ENCODE measurements around the gene CCNI2.

Gene CCNI2

GRCh38 chr5:132742626-132743025 is 4.6 kb upstream of the CCNI2 start:
- Histone ChIP-seq H3K36me3 (ENCODE audit: insufficient read depth, low read length) (no peaks in the 10 kb centered on the region), H3K9ac (ENCODE audit: low read depth, low read length) (no peak overlapping the region), H3K4me1 (ENCODE audit: insufficient read depth, low read length) (no peaks in the 10 kb centered on the region), H3K9me3 (ENCODE audit: control insufficient read depth, insufficient read depth, low read length) (no peaks in the 10 kb centered on the region)

DNA sequence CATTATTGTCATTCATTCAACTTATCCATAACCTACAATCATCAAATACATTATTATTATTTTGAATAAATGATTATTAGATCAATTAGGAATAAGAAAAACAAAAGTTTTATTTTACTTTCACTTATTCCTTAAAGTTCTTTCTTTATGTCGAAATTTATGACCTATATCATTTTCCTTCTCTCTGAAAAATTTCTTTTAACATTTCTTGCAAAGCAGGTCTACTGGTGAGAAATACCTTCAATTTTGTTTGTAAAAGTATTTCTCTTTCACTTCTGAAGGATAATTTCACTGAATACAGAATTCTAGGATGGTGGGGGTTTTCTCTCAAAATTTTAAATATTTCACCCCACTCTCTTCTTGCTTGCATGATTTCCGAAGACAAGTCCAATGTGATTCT is 2.6 kb upstream of the CCNI2 start:
- no peak overlapping the region for H3K9ac ChIP-seq (ENCODE audit: low read depth, low read length)
- no peaks in the 10 kb centered on the region for H3K4me1 ChIP-seq (ENCODE audit: insufficient read depth, low read length)
- H3K36me3 ChIP-seq (ENCODE audit: insufficient read depth, low read length), result no peaks in the 10 kb centered on the region
- H3K9me3 ChIP-seq (ENCODE audit: control insufficient read depth, insufficient read depth, low read length), result no peaks in the 10 kb centered on the region

- Histone ChIP-seq H3K9ac (ENCODE audit: low read depth, low read length) (no peak overlapping the region; the same call in 1 of the 2 replicates), H3K36me3 (ENCODE audit: insufficient read depth, low read length) (no peaks in the 10 kb centered on the region), H3K4me1 (ENCODE audit: insufficient read depth, low read length) (no peaks in the 10 kb centered on the region), H3K9me3 (ENCODE audit: control insufficient read depth, insufficient read depth, low read length) (no peaks in the 10 kb centered on the region)
Observed at GRCh38 chr5:132746592-132746953, 653 bp upstream of the CCNI2 start.

DNA sequence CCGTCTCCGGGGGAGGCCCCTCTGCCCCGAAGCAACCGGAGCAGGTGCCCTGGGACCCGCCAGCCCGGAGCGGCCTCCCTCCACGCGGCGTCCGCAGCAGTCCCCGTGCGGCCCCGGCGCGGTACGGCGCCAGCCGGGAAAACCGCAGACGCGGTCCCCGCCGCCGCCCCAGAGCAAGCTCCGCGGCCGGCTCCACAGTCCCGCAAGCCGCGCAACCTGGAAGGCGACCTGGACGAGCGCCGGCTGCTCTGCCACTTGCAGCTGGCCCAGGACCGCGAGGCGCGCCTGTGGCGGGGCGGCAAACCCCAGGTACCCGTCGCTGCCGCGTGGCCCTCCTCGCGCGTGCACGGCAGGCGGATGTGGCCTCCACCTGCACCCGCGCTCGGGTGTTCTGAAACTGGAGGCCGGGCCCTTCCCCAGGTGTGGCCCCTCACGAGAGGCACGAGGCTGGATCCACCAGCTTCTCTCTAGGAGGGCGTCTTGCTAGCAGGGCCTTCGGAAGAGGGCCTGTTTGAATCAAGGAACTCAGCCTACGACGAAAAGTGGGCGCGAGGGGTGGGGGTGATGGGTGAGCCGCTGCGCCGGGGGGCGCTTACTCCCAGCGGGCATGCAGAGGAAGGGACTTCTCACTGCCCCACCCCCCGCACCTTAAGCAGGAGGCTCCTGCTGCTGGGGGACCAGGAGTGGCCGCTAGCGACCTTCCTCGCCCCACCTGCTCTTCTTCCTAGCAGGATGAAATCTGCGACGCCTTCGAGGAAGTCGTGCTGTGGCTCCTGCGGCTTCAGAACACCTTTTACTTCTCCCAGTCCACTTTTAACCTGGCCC is 602 bp downstream of the CCNI2 start:
- no peaks in the 10 kb centered on the region for H3K36me3 ChIP-seq (ENCODE audit: insufficient read depth, low read length)
- H3K4me1 ChIP-seq (ENCODE audit: insufficient read depth, low read length), result no peaks in the 10 kb centered on the region
- H3K9me3 ChIP-seq (ENCODE audit: control insufficient read depth, insufficient read depth, low read length), result no peaks in the 10 kb centered on the region
- peak overlapping the region; percentile 61 for H3K9ac ChIP-seq (ENCODE audit: low read depth, low read length)

DNA sequence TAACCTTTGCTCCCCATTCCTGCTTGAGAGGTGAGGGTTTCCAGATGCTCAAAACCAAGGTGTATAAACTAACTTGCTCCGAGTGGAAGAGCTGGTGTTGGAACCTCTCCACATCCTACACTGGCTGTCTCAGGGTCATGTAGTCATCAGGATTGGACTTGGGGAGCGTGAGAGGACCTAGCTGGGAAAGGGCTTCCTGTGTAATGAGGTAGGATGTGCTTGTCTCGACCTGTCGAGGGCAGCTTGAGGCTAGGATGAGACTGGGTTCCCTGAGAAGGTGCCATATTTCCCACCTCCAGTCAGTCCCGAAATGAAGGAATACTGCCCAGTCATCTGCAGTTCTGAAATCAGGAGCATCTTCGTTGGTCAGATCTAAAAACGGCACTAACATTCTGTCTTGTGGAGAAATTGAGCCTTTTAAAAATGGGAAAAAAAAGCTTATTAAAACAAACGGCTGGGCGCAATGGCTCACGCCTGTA is 1.3 kb downstream of the CCNI2 start:
- no peaks in the 10 kb centered on the region for H3K4me1 ChIP-seq (ENCODE audit: insufficient read depth, low read length)
- no peak overlapping the region for H3K9ac ChIP-seq (ENCODE audit: low read depth, low read length)
- no peaks in the 10 kb centered on the region for H3K36me3 ChIP-seq (ENCODE audit: insufficient read depth, low read length)
- no peaks in the 10 kb centered on the region for H3K9me3 ChIP-seq (ENCODE audit: control insufficient read depth, insufficient read depth, low read length)

GRCh38 chr5:132749506-132749905 is 2.3 kb downstream of the CCNI2 start:
- Histone ChIP-seq H3K4me1 (ENCODE audit: insufficient read depth, low read length) (no peaks in the 10 kb centered on the region), H3K9ac (ENCODE audit: low read depth, low read length) (no peak overlapping the region), H3K9me3 (ENCODE audit: control insufficient read depth, insufficient read depth, low read length) (no peaks in the 10 kb centered on the region), H3K36me3 (ENCODE audit: insufficient read depth, low read length) (no peaks in the 10 kb centered on the region)

GRCh38 chr5:132750471-132751230 is 3.4 kb downstream of the CCNI2 start:
- Histone ChIP-seq H3K9ac (ENCODE audit: low read depth, low read length) (no peak overlapping the region), H3K9me3 (ENCODE audit: control insufficient read depth, insufficient read depth, low read length) (no peaks in the 10 kb centered on the region), H3K36me3 (ENCODE audit: insufficient read depth, low read length) (no peaks in the 10 kb centered on the region), H3K4me1 (ENCODE audit: insufficient read depth, low read length) (no peaks in the 10 kb centered on the region)

DNA sequence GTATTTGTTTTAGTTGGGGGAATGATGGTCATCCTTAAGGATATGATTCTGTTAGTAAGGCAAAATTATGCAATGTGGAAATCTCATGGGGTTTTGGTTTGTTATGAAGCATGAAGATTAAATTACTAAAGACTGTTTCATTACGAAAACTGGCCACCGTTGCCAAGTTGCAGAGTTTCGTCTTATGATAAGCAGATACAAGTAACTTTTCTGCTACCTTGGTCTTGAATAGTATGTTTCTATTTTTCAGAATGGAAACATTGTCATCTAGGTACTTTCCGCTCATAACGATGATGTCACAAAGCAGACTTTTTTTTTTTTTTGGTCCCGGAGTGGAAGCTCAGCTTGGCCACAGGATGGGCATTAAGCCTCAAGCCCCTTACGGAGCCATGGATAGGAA is 4.2 kb downstream of the CCNI2 start:
- no peaks in the 10 kb centered on the region for H3K4me1 ChIP-seq (ENCODE audit: insufficient read depth, low read length)
- no peaks in the 10 kb centered on the region for H3K36me3 ChIP-seq (ENCODE audit: insufficient read depth, low read length)
- no peak overlapping the region for H3K9ac ChIP-seq (ENCODE audit: low read depth, low read length)
- no peaks in the 10 kb centered on the region for H3K9me3 ChIP-seq (ENCODE audit: control insufficient read depth, insufficient read depth, low read length)

- Histone ChIP-seq H3K36me3 (ENCODE audit: insufficient read depth, low read length) (no peaks in the 10 kb centered on the region), H3K9ac (ENCODE audit: low read depth, low read length) (no peak overlapping the region), H3K9me3 (ENCODE audit: control insufficient read depth, insufficient read depth, low read length) (no peaks in the 10 kb centered on the region), H3K4me1 (ENCODE audit: insufficient read depth, low read length) (no peaks in the 10 kb centered on the region)
Observed at GRCh38 chr5:132751971-132752580, 4.8 kb downstream of the CCNI2 start.

- Histone ChIP-seq H3K4me1 (ENCODE audit: insufficient read depth, low read length) (no peaks in the 10 kb centered on the region), H3K9me3 (ENCODE audit: control insufficient read depth, insufficient read depth, low read length) (no peaks in the 10 kb centered on the region), H3K36me3 (ENCODE audit: insufficient read depth, low read length) (no peaks in the 10 kb centered on the region), H3K9ac (ENCODE audit: low read depth, low read length) (no peak overlapping the region)
Observed at GRCh38 chr5:132752581-132753125, 5.4 kb downstream of the CCNI2 start.

DNA sequence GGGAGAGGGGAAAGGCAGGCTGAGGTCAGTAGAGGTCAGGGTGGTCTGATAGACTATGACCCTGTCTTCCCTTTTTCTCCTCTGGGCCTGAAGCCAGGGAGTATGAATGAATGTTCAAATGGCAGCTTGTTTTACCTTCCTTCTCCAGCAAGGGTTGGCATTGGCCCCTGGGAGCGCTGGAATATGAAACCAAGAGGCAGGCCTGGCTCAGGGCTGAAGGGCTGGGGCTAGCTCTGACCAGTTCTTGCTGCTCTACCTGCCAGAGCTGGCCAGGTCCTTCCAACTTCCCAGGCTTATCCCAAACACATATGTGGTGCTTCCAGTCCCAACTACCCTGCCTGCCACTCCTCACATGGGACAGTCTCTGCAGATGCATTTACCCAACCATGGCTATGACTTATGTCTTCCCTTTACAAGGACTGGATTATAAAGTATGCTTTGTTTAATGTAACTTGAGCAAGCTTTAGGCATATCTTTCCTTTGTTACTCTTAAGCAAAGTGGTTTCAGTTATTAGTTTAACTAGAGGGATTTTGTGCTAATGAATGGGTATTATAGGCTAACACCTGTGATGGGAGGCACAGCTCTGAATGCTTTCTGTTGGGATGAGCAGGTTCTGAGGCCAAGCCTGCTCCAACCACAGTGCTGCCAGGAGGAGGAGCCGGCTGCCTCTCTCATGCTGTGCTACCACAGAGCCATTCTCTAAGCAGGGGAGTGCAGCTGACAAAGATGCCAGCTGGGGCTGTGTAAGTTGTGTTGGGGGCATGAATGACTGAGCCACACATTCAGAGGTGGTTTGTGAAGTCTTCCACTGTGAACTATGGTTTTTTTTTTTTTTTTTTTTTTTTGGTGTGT is 6.1 kb downstream of the CCNI2 start:
- no peaks in the 10 kb centered on the region for H3K4me1 ChIP-seq (ENCODE audit: insufficient read depth, low read length)
- no peaks in the 10 kb centered on the region for H3K9me3 ChIP-seq (ENCODE audit: control insufficient read depth, insufficient read depth, low read length)
- no peak overlapping the region for H3K9ac ChIP-seq (ENCODE audit: low read depth, low read length)
- H3K36me3 ChIP-seq (ENCODE audit: insufficient read depth, low read length), result no peaks in the 10 kb centered on the region

DNA sequence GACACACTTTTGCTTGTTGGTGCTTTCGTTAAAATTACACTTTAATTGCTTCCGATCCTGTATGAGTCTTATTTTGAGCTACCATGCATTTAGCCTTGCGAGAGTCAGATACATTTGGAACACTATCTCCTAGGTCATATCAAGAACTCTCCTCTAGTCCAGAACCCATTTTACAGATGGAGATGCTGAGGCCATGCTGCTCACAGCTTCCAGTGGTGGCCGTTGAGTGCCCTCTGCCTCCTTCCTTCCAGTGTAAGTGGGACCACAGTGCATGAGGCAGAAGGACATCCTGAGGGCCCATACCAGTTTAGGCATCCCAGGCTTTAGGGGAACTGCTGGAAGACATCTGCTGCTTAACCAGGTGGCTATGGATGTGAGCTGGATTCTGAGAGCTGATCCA is 6.9 kb downstream of the CCNI2 start:
- no peaks in the 10 kb centered on the region for H3K4me1 ChIP-seq (ENCODE audit: insufficient read depth, low read length)
- H3K9ac ChIP-seq (ENCODE audit: low read depth, low read length), result no peak overlapping the region

GRCh38 chr5:132754947-132755346 is 7.7 kb downstream of the CCNI2 start:
- H3K4me1 ChIP-seq (ENCODE audit: insufficient read depth, low read length), result no peaks in the 10 kb centered on the region
- H3K9ac ChIP-seq (ENCODE audit: low read depth, low read length), result no peak overlapping the region
- no peaks in the 10 kb centered on the region for H3K36me3 ChIP-seq (ENCODE audit: insufficient read depth, low read length)
- no peaks in the 10 kb centered on the region for H3K9me3 ChIP-seq (ENCODE audit: control insufficient read depth, insufficient read depth, low read length)

More for the DNA sequence above, 6.9 kb downstream of the CCNI2 start:
- Histone ChIP-seq H3K36me3 (ENCODE audit: insufficient read depth, low read length) (no peaks in the 10 kb centered on the region), H3K9me3 (ENCODE audit: control insufficient read depth, insufficient read depth, low read length) (no peaks in the 10 kb centered on the region)

- no peak overlapping the region for H3K9ac ChIP-seq (ENCODE audit: low read depth, low read length)
- no peaks in the 10 kb centered on the region for H3K9me3 ChIP-seq (ENCODE audit: control insufficient read depth, insufficient read depth, low read length)
- no peaks in the 10 kb centered on the region for H3K4me1 ChIP-seq (ENCODE audit: insufficient read depth, low read length)
- no peaks in the 10 kb centered on the region for H3K36me3 ChIP-seq (ENCODE audit: insufficient read depth, low read length)
Observed at GRCh38 chr5:132756542-132756941, 9.3 kb downstream of the CCNI2 start.

All from ES-I3 (cell line).